ENCODE results near the gene PTPRN2.
"Not testable (repeated sequence)": the region's sequence is repeated elsewhere in the genome, so short reads cannot be mapped to it uniquely, and the experiment has no call there.

The PTPRN2 gene

GRCh38 chr7:157570531-157571200, 1017.0 kb downstream of the PTPRN2 start:
- no peak for DNase-seq

- DNase-seq = no peak
Observed at GRCh38 chr7:157569967-157570366, 1017.7 kb downstream of the PTPRN2 start.

- DNase-seq = no peak
Observed at GRCh38 chr7:157568770-157569584, 1018.6 kb downstream of the PTPRN2 start.

- DNase-seq = no peak
Observed at GRCh38 chr7:157568106-157568769, 1019.4 kb downstream of the PTPRN2 start.

GRCh38 chr7:157567666-157568065, 1020.0 kb downstream of the PTPRN2 start:
- DNase-seq = no peak

- DNase-seq = no peak
Observed at GRCh38 chr7:157566631-157567006, 1021.0 kb downstream of the PTPRN2 start.

GRCh38 chr7:157565981-157566630, 1021.5 kb downstream of the PTPRN2 start:
- DNase-seq = no peak

- DNase-seq = no peak
Observed at GRCh38 chr7:157565201-157565626, 1022.4 kb downstream of the PTPRN2 start.

- no peak for DNase-seq
Observed at GRCh38 chr7:157564517-157565177, 1023.0 kb downstream of the PTPRN2 start.

GRCh38 chr7:157563467-157564135, 1024.0 kb downstream of the PTPRN2 start:
- DNase-seq = not testable (repeated sequence)

- DNase-seq = not testable (repeated sequence)
Observed at GRCh38 chr7:157562522-157563398, 1024.9 kb downstream of the PTPRN2 start.

GRCh38 chr7:157561816-157562410, 1025.7 kb downstream of the PTPRN2 start:
- no peak for DNase-seq

- DNase-seq = no peak
Observed at GRCh38 chr7:157561523-157561785, 1026.2 kb downstream of the PTPRN2 start.

- no peak for DNase-seq
Observed at GRCh38 chr7:157560710-157561522, 1026.7 kb downstream of the PTPRN2 start.

- no peak for DNase-seq
Observed at GRCh38 chr7:157560258-157560654, 1027.4 kb downstream of the PTPRN2 start.

- DNase-seq = no peak
Observed at GRCh38 chr7:157559596-157560257, 1027.9 kb downstream of the PTPRN2 start.

- DNase-seq = no peak
Observed at GRCh38 chr7:157558875-157559595, 1028.6 kb downstream of the PTPRN2 start.

GRCh38 chr7:157558516-157558874, 1029.1 kb downstream of the PTPRN2 start:
- DNase-seq = no peak

- no peak for DNase-seq
Observed at GRCh38 chr7:157558061-157558460, 1029.6 kb downstream of the PTPRN2 start.
